Measurements from ENCODE around the gene ATOX1. TPM values are rescaled to one million over a fixed set of nuclear protein-coding genes. Genes with fewer than 3 reads are reported as not detected.

ATOX1 gene
- total and polyA plus RNA-seq, 2 of the 4 experiments (the other 2 are of a cell fraction) = 56.3 to 360 TPM

DNA sequence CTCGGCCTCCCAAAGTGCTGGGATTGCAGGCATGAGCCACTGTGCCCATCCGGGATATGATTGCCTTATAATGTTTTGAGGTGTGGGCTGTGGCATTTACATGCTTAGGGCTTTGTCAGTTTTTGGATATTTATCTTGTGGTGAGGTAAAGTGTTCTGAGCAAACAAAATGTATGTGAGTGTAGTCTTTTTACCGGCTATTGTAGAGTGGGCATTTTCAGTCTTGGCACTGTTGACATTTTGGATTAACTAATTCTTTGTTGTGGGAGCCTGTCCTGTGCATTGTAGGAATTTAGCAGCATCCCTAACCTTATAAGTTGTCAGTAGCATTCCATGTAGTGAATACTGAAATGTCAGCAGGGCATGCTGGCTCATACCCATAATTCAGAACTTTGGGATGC is 34.9 kb upstream of the ATOX1 start:
- Histone ChIP-seq H2BK20ac (ENCODE audit: low read depth, low read length) (no peak overlapping the region), H4K5ac (ENCODE audit: low read depth, low read length) (no peak overlapping the region), H4K20me1 (ENCODE audit: insufficient read depth, low read length) (peaks cover 43% of the 10 kb centered on the region), H3K14ac (replicated peaks; ENCODE audit: low read depth, low read length) (no peak overlapping the region), H2AK5ac (ENCODE audit: low read depth, low read length) (no peak overlapping the region), H3K18ac (ENCODE audit: low read depth, low read length) (no peak overlapping the region), H3K27me3 (ENCODE audit: control insufficient read depth, insufficient read depth, low read length) (no peaks in the 10 kb centered on the region), H4K91ac (ENCODE audit: insufficient read depth, low read depth, low read length) (no peak overlapping the region), H2BK120ac (ENCODE audit: low read depth, low read length) (no peak overlapping the region), H2AK9ac (replicated peaks; ENCODE audit: low read depth, low read length, poor library complexity) (no peak overlapping the region), H3K36me3 (ENCODE audit: control insufficient read depth, insufficient read depth, low read length) (peaks cover 42% of the 10 kb centered on the region), H4K8ac (ENCODE audit: low read depth in 2 of 2, low read length in 2 of 2) (no peak overlapping the region), H3K4ac (ENCODE audit: low read depth, low read length) (no peak overlapping the region), H2BK5ac (ENCODE audit: low read depth, low read length, poor library complexity, severe bottlenecking) (no peak overlapping the region), H3K4me1 (ENCODE audit: control insufficient read depth, insufficient read depth, low read length) (no peaks in the 10 kb centered on the region; the same call in 1 of the 2 replicates), H3K9me3 (ENCODE audit: control insufficient read depth, insufficient read depth, low read length) (no peaks in the 10 kb centered on the region), H2BK15ac (ENCODE audit: low read depth, low read length) (no peak overlapping the region), H3K79me1 (ENCODE audit: low read depth in 1 of 2, low read length in 2 of 2) (peaks cover 44 to 61% of the 10 kb centered on the region in 2 experiments), H2AFZ (replicated peaks; ENCODE audit: low read length, poor library complexity) (no peak overlapping the region), H3K9ac (ENCODE audit: low read depth, low read length) (no peak overlapping the region), H3K23ac (ENCODE audit: low read depth, low read length) (no peak overlapping the region), H3K4me2 (ENCODE audit: low read depth, low read length) (no peak overlapping the region), H3K9me1 (ENCODE audit: insufficient read depth, low read length) (no peaks in the 10 kb centered on the region; the same call in 1 of the 2 replicates), H3K27ac (ENCODE audit: insufficient read depth, low read length) (no peak overlapping the region), H3K56ac (ENCODE audit: extremely low read depth, insufficient read depth, low read length) (no peak overlapping the region), H3K4me3 (ENCODE audit: insufficient read depth, low read depth, low read length) (no peak overlapping the region)
- ChIA-PET POLR2A (ENCODE audit: unreplicated experiment) (no interaction called here), CTCF (no interaction called here)
- DNase-seq = no peak
- 100% methylated on average over 1 of the region's 3 CpGs; no CpG with 5 or more reads in 1 of the 2 experiments for WGBS, 2 experiments (ENCODE audit: extremely low coverage in 2 of 2, insufficient read length in 1 of 2)
- in situ Hi-C loops (cut with MboI; ENCODE audit: low sequenced_read_pairs) = no loop called here
- dilution Hi-C loops (cut with HindIII; ENCODE audit: low sequenced_read_pairs, unreplicated experiment) = no loop called here
- TF ChIP-seq, protein P1, sequence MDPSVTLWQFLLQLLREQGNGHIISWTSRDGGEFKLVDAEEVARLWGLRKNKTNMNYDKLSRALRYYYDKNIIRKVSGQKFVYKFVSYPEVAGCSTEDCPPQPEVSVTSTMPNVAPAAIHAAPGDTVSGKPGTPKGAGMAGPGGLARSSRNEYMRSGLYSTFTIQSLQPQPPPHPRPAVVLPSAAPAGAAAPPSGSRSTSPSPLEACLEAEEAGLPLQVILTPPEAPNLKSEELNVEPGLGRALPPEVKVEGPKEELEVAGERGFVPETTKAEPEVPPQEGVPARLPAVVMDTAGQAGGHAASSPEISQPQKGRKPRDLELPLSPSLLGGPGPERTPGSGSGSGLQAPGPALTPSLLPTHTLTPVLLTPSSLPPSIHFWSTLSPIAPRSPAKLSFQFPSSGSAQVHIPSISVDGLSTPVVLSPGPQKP (IDR thresholded peaks at IDR 0.05; ENCODE audit: borderline replicate concordance, low read depth, low read length) = no peak
- no peak for TF ChIP-seq CEBPB (IDR thresholded peaks at IDR 0.05; ENCODE audit: low read depth, low read length)
- TF ChIP-seq MAZ (IDR thresholded peaks at IDR 0.05; ENCODE audit: borderline replicate concordance, low read depth, low read length) = no peak
- TF ChIP-seq, protein P2, sequence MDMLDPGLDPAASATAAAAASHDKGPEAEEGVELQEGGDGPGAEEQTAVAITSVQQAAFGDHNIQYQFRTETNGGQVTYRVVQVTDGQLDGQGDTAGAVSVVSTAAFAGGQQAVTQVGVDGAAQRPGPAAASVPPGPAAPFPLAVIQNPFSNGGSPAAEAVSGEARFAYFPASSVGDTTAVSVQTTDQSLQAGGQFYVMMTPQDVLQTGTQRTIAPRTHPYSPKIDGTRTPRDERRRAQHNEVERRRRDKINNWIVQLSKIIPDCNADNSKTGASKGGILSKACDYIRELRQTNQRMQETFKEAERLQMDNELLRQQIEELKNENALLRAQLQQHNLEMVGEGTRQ (IDR thresholded peaks at IDR 0.05; ENCODE audit: low read depth, low read length) = no peak
- TF ChIP-seq NFE2L2 (IDR thresholded peaks at IDR 0.05; ENCODE audit: low read depth, low read length) = no peak
- TF ChIP-seq BHLHE40 (IDR thresholded peaks at IDR 0.05; ENCODE audit: low read depth, low read length) = no peak
- no peak for TF ChIP-seq CHD1 (IDR thresholded peaks at IDR 0.05; ENCODE audit: low read depth, low read length)
- no peak for TF ChIP-seq RAD21 (IDR thresholded peaks at IDR 0.05; ENCODE audit: low read length)
- no TSS peak for BruUV-seq (replicated peaks)
- intact Hi-C loops (cut with micrococcal nuclease) = no loop called here
- ATAC-seq (ENCODE audit: low read depth) = no peak

All from IMR-90 (cell line).